ENCODE results near the gene SPINT3. TPM values are rescaled to one million over a fixed set of nuclear protein-coding genes. Genes with fewer than 3 reads are reported as not detected.

Gene SPINT3
- total RNA-seq, 4 donors from 2014 or later, result 3.2 TPM; not detected in 3

DNA sequence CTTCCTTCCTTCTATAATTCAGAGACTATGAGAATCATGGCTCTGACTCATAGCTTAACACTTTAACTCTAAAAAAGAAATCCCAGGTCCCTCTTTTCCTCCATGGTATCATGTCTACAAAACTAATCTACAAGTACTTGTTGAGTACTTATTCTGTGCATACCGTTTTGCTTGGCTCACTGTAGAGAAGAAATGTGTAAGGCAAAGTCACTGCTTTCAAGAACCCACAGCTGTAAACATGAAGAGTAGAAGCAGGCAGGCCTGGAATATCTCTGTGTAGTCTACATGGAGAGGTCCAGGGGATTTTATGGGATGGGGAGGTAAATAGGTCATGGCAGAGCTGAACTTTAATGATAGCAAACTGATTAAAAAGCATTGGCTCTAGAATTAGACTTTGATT lies 13.8 kb downstream of the SPINT3 start:
- Histone ChIP-seq H3K27ac (no peak overlapping the region), H3K4me1 (no peaks in the 10 kb centered on the region), H3K9me3 (no peaks in the 10 kb centered on the region), H3K36me3 (no peaks in the 10 kb centered on the region), H3K27me3 (peaks cover 33% of the 10 kb centered on the region), H3K4me3 (no peak overlapping the region)
- no peak for DNase-seq (ENCODE audit: low spot score in 2 of 2)
- TF ChIP-seq EP300 (IDR thresholded peaks at IDR 0.05), result no peak
- TF ChIP-seq CTCF (IDR thresholded peaks at IDR 0.05), result no peak
- TF ChIP-seq POLR2AphosphoS5 (IDR thresholded peaks at IDR 0.05), result no peak
- no peak for TF ChIP-seq POLR2A (IDR thresholded peaks at IDR 0.05)
- 89% methylated on average over 1 of the region's 1 CpG for WGBS

GRCh38 chr20:45500022-45500421 lies 15.4 kb downstream of the SPINT3 start:
- Histone ChIP-seq H3K4me3 (no peak overlapping the region), H3K4me1 (no peaks in the 10 kb centered on the region), H3K36me3 (no peaks in the 10 kb centered on the region), H3K27ac (no peak overlapping the region), H3K27me3 (peaks cover 33% of the 10 kb centered on the region), H3K9me3 (no peaks in the 10 kb centered on the region)
- DNase-seq (ENCODE audit: low spot score in 2 of 2), result no peak
- TF ChIP-seq POLR2AphosphoS5 (IDR thresholded peaks at IDR 0.05) (no peak), POLR2A (IDR thresholded peaks at IDR 0.05) (no peak), EP300 (IDR thresholded peaks at IDR 0.05) (no peak), CTCF (IDR thresholded peaks at IDR 0.05) (no peak)
- WGBS, result 83% methylated on average over 5 of the region's 6 CpGs

DNA sequence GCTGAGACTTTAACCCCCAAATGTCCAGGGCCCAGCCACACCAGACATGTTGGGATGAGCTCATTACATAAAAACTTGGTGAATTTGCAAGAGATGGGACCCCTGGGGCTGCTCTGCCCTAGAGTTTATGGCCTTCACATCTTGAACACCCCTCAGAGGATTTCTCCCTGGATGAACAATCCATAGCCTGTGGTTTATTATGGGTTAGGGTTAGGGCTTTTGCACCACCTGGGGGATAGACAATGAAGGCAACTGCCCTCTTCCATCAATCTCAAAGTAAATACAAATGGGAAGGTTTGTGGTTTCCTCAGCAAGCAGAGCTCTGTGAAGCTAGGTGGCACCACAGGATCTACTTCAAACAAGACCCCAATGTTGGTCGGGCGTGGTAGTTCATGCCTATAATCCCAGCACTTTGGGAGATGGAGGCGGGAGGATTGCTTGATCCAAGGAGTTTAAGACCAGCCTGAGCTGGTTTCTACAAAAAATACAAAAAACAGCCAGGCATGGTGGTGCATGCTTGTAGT lies 17.4 kb downstream of the SPINT3 start:
- TF ChIP-seq POLR2AphosphoS5 (IDR thresholded peaks at IDR 0.05) (no peak), CTCF (IDR thresholded peaks at IDR 0.05) (no peak), EP300 (IDR thresholded peaks at IDR 0.05) (no peak), POLR2A (IDR thresholded peaks at IDR 0.05) (no peak)

DNA sequence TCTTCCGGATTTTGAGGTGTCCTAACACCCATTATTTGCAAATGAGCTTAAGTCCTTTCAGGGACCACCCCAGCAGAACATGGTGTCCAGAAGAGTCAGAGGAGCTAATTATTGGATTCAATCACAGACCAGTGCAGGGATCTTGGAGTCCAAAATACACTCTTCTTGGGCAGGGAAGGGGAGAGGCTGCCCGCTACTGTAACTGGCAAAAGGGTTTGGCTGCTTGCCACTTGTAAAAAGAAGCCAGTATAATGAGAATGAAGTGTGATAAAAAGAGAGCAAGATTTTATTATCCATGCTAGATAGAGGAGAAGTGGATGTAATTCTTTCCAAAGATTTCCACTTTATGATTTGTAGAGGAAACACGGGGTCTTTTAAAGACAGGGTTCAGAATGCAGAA lies 19.3 kb downstream of the SPINT3 start:
- no peaks in the 10 kb centered on the region for H3K9me3 ChIP-seq
- H3K27ac ChIP-seq, result no peak overlapping the region
- H3K27me3 ChIP-seq, result peaks cover 28% of the 10 kb centered on the region
- no peak overlapping the region for H3K4me3 ChIP-seq
- no peak for TF ChIP-seq POLR2AphosphoS5 (IDR thresholded peaks at IDR 0.05)
- no peak for TF ChIP-seq CTCF (IDR thresholded peaks at IDR 0.05)
- no peak for TF ChIP-seq POLR2A (IDR thresholded peaks at IDR 0.05)
- no peak for TF ChIP-seq EP300 (IDR thresholded peaks at IDR 0.05)
- H3K36me3 ChIP-seq, result no peaks in the 10 kb centered on the region
- no peaks in the 10 kb centered on the region for H3K4me1 ChIP-seq
- WGBS, result 71% methylated on average over 3 of the region's 3 CpGs
- no peak for DNase-seq (ENCODE audit: low spot score in 2 of 2)

More for the DNA sequence above, 17.4 kb downstream of the SPINT3 start:
- DNase-seq (ENCODE audit: low spot score in 2 of 2), result no peak
- Histone ChIP-seq H3K4me3 (no peak overlapping the region), H3K36me3 (no peaks in the 10 kb centered on the region), H3K4me1 (no peaks in the 10 kb centered on the region), H3K27me3 (peaks cover 33% of the 10 kb centered on the region), H3K27ac (no peak overlapping the region), H3K9me3 (no peaks in the 10 kb centered on the region)
- WGBS, result 75% methylated on average over 3 of the region's 3 CpGs

DNA sequence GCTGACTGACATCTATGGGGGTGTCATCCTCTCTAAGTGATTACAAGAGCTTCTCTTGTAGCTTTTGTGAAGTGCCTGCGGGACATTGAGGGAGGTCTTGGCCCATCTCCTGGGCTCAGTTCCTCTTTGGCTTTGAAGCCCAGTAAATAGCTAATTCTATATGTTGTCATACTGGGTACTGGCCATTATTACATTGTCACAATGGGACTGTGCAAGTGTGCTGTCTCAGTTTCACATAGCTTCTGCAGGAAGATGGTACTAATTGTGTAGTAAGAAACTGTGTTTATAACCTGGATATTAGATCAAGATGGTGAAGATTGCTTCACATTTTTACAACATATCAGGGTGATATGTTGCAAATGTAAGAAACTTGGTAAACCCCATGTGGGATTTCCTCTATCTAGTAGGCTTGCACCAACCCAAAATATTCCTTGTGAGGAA lies 19.9 kb downstream of the SPINT3 start:
- no peaks in the 10 kb centered on the region for H3K36me3 ChIP-seq
- 80% methylated on average over 1 of the region's 1 CpG for WGBS

More for the DNA sequence above, 19.9 kb downstream of the SPINT3 start:
- DNase-seq (ENCODE audit: low spot score in 2 of 2), result no peak
- no peaks in the 10 kb centered on the region for H3K4me1 ChIP-seq
- peaks cover 25% of the 10 kb centered on the region for H3K27me3 ChIP-seq
- no peak overlapping the region for H3K27ac ChIP-seq
- no peak for TF ChIP-seq CTCF (IDR thresholded peaks at IDR 0.05)
- TF ChIP-seq EP300 (IDR thresholded peaks at IDR 0.05), result no peak
- no peak for TF ChIP-seq POLR2AphosphoS5 (IDR thresholded peaks at IDR 0.05)
- no peak for TF ChIP-seq POLR2A (IDR thresholded peaks at IDR 0.05)
- H3K9me3 ChIP-seq, result no peaks in the 10 kb centered on the region
- no peak overlapping the region for H3K4me3 ChIP-seq

All from suprapubic skin (tissue), 4 donors.